Measurements from ENCODE around the gene ARHGAP24. TPM values are rescaled to one million over a fixed set of nuclear protein-coding genes. Genes with fewer than 3 reads are reported as not detected.

ARHGAP24 gene
- total and polyA plus RNA-seq, 2 donors (not counting 3 experiments of a cell fraction or from before 2014, with no cell fraction given): 52.1 to 79.4 TPM

DNA sequence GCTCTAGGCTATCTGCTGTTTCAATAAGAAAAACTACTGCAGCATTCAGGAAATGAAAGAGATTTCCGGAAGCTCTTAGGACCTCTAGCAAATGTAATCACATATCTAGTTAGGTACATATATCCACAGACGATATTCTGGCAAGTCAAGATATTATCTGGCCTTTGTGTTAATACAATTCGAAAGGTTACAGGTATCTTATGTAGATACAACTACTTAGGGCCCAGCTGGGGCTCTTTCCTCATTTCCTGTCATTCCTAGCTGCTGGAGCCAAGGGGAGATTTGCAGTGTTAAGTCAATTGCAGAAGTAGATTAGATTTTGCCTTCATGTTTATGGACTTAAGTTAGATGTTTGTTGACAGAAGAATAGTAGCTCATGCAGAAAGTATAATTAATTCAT is 299.5 kb downstream of the ARHGAP24 start:
- no peak overlapping the region for H2AFZ ChIP-seq (ENCODE audit: low read depth, low read length)
- DNase-seq (ENCODE audit: low read depth, low spot score) (no peak), FAIRE-seq (no peak)
- H3K27me3 ChIP-seq (ENCODE audit: control insufficient read depth in 2 of 2, insufficient read depth in 2 of 2, low read length in 2 of 2): no peaks in the 10 kb centered on the region
- H3K36me3 ChIP-seq (ENCODE audit: control insufficient read depth in 2 of 2, extremely low read depth in 1 of 2, insufficient read depth in 2 of 2, low read length in 2 of 2): no peaks in the 10 kb centered on the region
- TF ChIP-seq JUN (IDR thresholded peaks at IDR 0.05; ENCODE audit: borderline replicate concordance, insufficient read depth, insufficient read length, low read depth): no peak
- no peak for TF ChIP-seq MAX (IDR thresholded peaks at IDR 0.05; ENCODE audit: insufficient read depth, insufficient read length)
- TF ChIP-seq FOS (IDR thresholded peaks at IDR 0.05; ENCODE audit: borderline replicate concordance, insufficient read depth, low read length): no peak
- no peak for TF ChIP-seq POLR2A (IDR thresholded peaks at IDR 0.05; ENCODE audit: low read depth, low read length)
- TF ChIP-seq EZH2 (IDR thresholded peaks at IDR 0.05; ENCODE audit: borderline replicate concordance, low read depth, low read length, severe bottlenecking): no peak
- no peak for TF ChIP-seq POLR2AphosphoS5 (IDR thresholded peaks at IDR 0.05; ENCODE audit: insufficient read depth, low read depth, low read length)
- no peak for TF ChIP-seq MYC (IDR thresholded peaks at IDR 0.05; ENCODE audit: low read depth, low read length)
- no peak for TF ChIP-seq GATA2 (IDR thresholded peaks at IDR 0.05; ENCODE audit: insufficient read depth, insufficient read length, low read depth, low read length)
- TF ChIP-seq, protein P1, sequence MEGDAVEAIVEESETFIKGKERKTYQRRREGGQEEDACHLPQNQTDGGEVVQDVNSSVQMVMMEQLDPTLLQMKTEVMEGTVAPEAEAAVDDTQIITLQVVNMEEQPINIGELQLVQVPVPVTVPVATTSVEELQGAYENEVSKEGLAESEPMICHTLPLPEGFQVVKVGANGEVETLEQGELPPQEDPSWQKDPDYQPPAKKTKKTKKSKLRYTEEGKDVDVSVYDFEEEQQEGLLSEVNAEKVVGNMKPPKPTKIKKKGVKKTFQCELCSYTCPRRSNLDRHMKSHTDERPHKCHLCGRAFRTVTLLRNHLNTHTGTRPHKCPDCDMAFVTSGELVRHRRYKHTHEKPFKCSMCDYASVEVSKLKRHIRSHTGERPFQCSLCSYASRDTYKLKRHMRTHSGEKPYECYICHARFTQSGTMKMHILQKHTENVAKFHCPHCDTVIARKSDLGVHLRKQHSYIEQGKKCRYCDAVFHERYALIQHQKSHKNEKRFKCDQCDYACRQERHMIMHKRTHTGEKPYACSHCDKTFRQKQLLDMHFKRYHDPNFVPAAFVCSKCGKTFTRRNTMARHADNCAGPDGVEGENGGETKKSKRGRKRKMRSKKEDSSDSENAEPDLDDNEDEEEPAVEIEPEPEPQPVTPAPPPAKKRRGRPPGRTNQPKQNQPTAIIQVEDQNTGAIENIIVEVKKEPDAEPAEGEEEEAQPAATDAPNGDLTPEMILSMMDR (IDR thresholded peaks at IDR 0.05; ENCODE audit: extremely low read depth in 1 of 2, insufficient read depth in 1 of 2, low read depth in 1 of 2, low read length in 2 of 2): no peak
- H3K4me1 ChIP-seq (ENCODE audit: control insufficient read depth, extremely low read depth, insufficient read depth, low read length): peaks cover 52% of the 10 kb centered on the region
- BruUV-seq (replicated peaks): no TSS peak
- no peaks in the 10 kb centered on the region for H4K20me1 ChIP-seq (replicated peaks; ENCODE audit: control insufficient read depth, extremely low read depth, insufficient read depth, low read length)
- H3K4me3 ChIP-seq (replicated peaks in 1 of 3; ENCODE audit: insufficient read depth in 1 of 3, low read depth in 1 of 3, low read length in 3 of 3): no peak overlapping the region
- peaks cover 28% of the 10 kb centered on the region for H3K79me2 ChIP-seq (ENCODE audit: control insufficient read depth, insufficient read depth, low read length)
- H3K27ac ChIP-seq (ENCODE audit: insufficient read depth, low read depth, low read length): peak overlapping the region; percentile 25
- dilution Hi-C loops (cut with MboI; ENCODE audit: extremely low pct_ligation_motif_present, low sequenced_read_pairs): no loop called here
- intact Hi-C loops (cut with micrococcal nuclease): no loop called here
- H3K4me2 ChIP-seq (ENCODE audit: insufficient read depth, low read length): peak overlapping the region; percentile 16
- H3K9ac ChIP-seq (replicated peaks; ENCODE audit: extremely low read depth, insufficient read depth, low read length): no peak overlapping the region
- ChIA-PET POLR2A (interaction anchor here (1.0 kb wide), 1 partner anchor 12 kb away, joined by 6 read pairs; no protein-coding TSS in a partner anchor), CTCF (interaction anchor here (0.6 to 10.0 kb wide), 7 partner anchors 10 to 269 kb away, joined by 3 to 73 read pairs (median 6); no protein-coding TSS in a partner anchor)
- H3K9me1 ChIP-seq (replicated peaks; ENCODE audit: control insufficient read depth, extremely low read depth, insufficient read depth, low read length): no peaks in the 10 kb centered on the region
- no peaks in the 10 kb centered on the region for H3K9me3 ChIP-seq (replicated peaks; ENCODE audit: control insufficient read depth, insufficient read depth, low read length)

Data from endothelial cell of umbilical vein (primary cell).